ENCODE data around the gene DCTPP1.

GRCh38 chr16:30473231-30474073 lies 43.6 kb upstream of the DCTPP1 start:
- no peak for TF ChIP-seq POLR2A (IDR thresholded peaks at IDR 0.05)
- no peak for TF ChIP-seq POLR2AphosphoS5 (IDR thresholded peaks at IDR 0.05; ENCODE audit: insufficient read depth in 1 of 2, low read depth in 1 of 2)
- no peak for TF ChIP-seq CTCF (IDR thresholded peaks at IDR 0.05)

All from vagina (tissue), 2 donors.